K562 (cell line): Measurements from ENCODE around the gene GEMIN5.

Experiments
- POLR2AphosphoS5 ChIP-seq: IDR thresholded peaks from 2 replicates; pipeline ENCODE4 v1.6.1; 2011; ENCODE audit warnings: mild to moderate bottlenecking, low read depth, low read length, moderate library complexity; ENCODE audit not compliant: control insufficient read depth, insufficient read depth
- TAF1 ChIP-seq: IDR thresholded peaks from 2 replicates; pipeline ENCODE4 v1.6.1; 2011; ENCODE audit warnings: mild to moderate bottlenecking, low read length, moderate library complexity; ENCODE audit not compliant: insufficient read depth, control insufficient read depth, severe bottlenecking; ENCODE audit errors: extremely low read depth

GRCh38 chr5:154901276-154901675, 36.7 kb downstream of the GEMIN5 start:
- TF ChIP-seq TAF1 (no peak), POLR2AphosphoS5 (no peak)
